Vagina (tissue), 2 donors: ENCODE data around the gene SCGB2A2. TPM values are rescaled to one million over a fixed set of nuclear protein-coding genes. Genes with fewer than 3 reads are reported as not detected.

Source experiments
- DNase-seq, 2 donors: peaks; one replicate each; pipeline ENCODE4 v3.0.0-alpha.2; 2017; ENCODE audit errors: extremely low spot score in 2 of 2
- H3K27ac ChIP-seq: fragments of 200-600 bp; sonication (generic); one replicate; pipeline ENCODE4 v1.5.1; 2019
- H3K27me3 ChIP-seq: fragments of 200-600 bp; sonication (generic); one replicate; pipeline ENCODE4 v1.5.1; 2019
- H3K36me3 ChIP-seq, 2 donors: fragments of 200-600 bp; sonication (generic); one replicate each; pipeline ENCODE4 v1.5.1; 2017 to 2019
- H3K4me1 ChIP-seq: fragments of 200-600 bp; sonication (generic); one replicate; pipeline ENCODE4 v1.5.1; 2019
- H3K4me3 ChIP-seq, 2 donors: fragments of 200-600 bp; sonication (generic); 1 replicate in 1 of 2; 2 replicates in 1 of 2; pipeline ENCODE4 v1.5.1; 2016 to 2019
- H3K9me3 ChIP-seq: fragments of 200-600 bp; sonication (generic); one replicate; pipeline ENCODE4 v1.5.1; 2019
- POLR2A ChIP-seq, 2 donors: fragments of 450-650 bp; IDR thresholded peaks; one replicate each; pipeline ENCODE4 v1.6.1; 2017; ENCODE audit warnings: antibody characterized with exemption in 2 of 2, mild to moderate bottlenecking in 2 of 2, moderate library complexity in 2 of 2
- POLR2AphosphoS5 ChIP-seq, 2 donors: sonication (generic); formaldehyde crosslinking; IDR thresholded peaks; one replicate each; pipeline ENCODE4 v1.9.0; 2017; ENCODE audit warnings: antibody characterized with exemption in 2 of 2, mild to moderate bottlenecking in 2 of 2, low read depth in 1 of 2; ENCODE audit not compliant: insufficient read depth in 1 of 2
- intact Hi-C: fragments of 100-400 bp; cut with DNase I; formaldehyde crosslinking; loops from one replicate; pipeline ENCODE4 v1.15.1; 2023
- total RNA-seq: library from RNA; depleted of rRNA; stranded (reverse); fragments of >200 nt; gene quantifications from one replicate; pipeline ENCODE4 v1.2.3, GENCODE V29; 2016
- TF ChIP-seq, protein P1 (sequence below), 3 experiments: fragments of 450-650 bp in 2 of 3; fragments of 200-600 bp in 1 of 3; sonication (generic) in 1 of 3; IDR thresholded peaks; one replicate each; pipeline ENCODE4 v1.5.1; 2017 to 2019; ENCODE audit warnings: antibody characterized with exemption in 3 of 3, mild to moderate bottlenecking in 2 of 3, moderate library complexity in 2 of 3

SCGB2A2 gene
- total RNA-seq, 1 donor from 2014 or later, result not detected

DNA sequence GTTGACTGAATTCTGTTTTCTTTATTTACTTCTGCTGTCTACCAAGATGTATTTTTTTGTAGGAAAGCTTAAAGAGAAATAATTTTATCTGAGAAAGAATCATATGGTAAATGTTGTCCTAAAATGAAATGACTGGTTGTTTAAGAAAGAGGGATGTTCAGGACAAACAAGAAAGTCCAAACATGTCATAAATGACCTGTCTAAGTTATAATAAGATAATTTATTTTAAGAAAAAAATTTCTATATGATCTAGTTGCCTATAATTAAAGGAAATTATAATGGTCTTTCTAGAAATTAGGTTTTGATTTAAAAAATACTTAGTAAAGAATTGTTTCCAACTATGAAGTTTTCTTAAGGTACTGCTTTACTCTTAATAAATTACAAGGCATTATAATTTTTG lies 10.5 kb downstream of the SCGB2A2 start:
- Histone ChIP-seq H3K36me3 (no peaks in the 10 kb centered on the region), H3K9me3 (no peaks in the 10 kb centered on the region), H3K27ac (no peak overlapping the region), H3K4me1 (no peaks in the 10 kb centered on the region), H3K4me3 (no peak overlapping the region), H3K27me3 (no peaks in the 10 kb centered on the region)
- TF ChIP-seq POLR2A (IDR thresholded peaks at IDR 0.05) (no peak), POLR2AphosphoS5 (IDR thresholded peaks at IDR 0.05; ENCODE audit: insufficient read depth in 1 of 2, low read depth in 1 of 2) (no peak)
- TF ChIP-seq, protein P1, sequence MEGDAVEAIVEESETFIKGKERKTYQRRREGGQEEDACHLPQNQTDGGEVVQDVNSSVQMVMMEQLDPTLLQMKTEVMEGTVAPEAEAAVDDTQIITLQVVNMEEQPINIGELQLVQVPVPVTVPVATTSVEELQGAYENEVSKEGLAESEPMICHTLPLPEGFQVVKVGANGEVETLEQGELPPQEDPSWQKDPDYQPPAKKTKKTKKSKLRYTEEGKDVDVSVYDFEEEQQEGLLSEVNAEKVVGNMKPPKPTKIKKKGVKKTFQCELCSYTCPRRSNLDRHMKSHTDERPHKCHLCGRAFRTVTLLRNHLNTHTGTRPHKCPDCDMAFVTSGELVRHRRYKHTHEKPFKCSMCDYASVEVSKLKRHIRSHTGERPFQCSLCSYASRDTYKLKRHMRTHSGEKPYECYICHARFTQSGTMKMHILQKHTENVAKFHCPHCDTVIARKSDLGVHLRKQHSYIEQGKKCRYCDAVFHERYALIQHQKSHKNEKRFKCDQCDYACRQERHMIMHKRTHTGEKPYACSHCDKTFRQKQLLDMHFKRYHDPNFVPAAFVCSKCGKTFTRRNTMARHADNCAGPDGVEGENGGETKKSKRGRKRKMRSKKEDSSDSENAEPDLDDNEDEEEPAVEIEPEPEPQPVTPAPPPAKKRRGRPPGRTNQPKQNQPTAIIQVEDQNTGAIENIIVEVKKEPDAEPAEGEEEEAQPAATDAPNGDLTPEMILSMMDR (IDR thresholded peaks at IDR 0.05), result no peak
- intact Hi-C loops, result no loop called here
- no peak for DNase-seq

DNA sequence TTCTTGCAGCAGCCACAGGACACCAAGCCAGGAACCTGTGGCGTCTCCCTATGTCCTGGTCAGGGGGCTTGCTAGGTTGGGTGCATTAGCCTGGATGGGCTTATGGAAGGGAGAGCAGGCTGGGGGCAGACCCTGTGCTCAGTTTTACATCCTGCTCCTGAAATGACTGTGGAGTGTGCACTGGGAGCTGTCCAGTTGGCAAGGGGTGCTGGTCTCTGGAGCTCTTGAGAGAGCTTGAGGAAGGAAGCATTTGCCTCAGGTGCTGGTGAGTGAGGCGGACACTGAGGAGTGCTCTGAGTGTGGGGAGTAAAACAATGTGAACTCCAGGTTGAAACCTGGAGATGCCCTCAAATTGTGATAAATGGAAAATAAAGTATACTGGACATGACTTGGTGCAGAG lies 25.5 kb downstream of the SCGB2A2 start:
- Histone ChIP-seq H3K36me3 (no peaks in the 10 kb centered on the region), H3K27ac (no peak overlapping the region), H3K9me3 (no peaks in the 10 kb centered on the region), H3K4me3 (no peak overlapping the region), H3K27me3 (no peaks in the 10 kb centered on the region), H3K4me1 (no peaks in the 10 kb centered on the region)
- TF ChIP-seq POLR2A (IDR thresholded peaks at IDR 0.05), result no peak
- TF ChIP-seq POLR2AphosphoS5 (IDR thresholded peaks at IDR 0.05; ENCODE audit: insufficient read depth in 1 of 2, low read depth in 1 of 2), result no peak
- TF ChIP-seq, protein P1 (IDR thresholded peaks at IDR 0.05), result no peak
- no peak for DNase-seq
- intact Hi-C loops, result no loop called here

DNA sequence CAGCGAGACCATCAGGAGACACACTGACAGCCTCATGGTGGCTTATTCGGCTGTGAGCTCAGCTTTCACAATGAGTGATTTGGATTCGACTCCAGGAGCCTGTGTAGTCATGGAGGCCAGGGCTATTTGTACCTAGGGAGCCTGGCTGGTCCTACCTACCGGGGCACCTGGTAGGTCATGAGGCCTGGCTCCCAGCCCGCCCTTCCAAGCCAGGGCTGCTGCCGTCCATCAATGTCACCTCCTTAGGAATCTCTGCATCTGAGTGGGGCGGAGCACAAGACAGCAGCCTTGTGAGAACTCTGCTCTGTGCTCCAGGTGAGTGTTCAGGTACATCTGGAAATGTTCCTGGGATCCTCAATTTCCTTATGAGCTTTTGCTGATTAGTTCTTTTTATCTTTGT lies 29.0 kb downstream of the SCGB2A2 start, which contains the start of gene SCGB1D4:
SCGB1D4 (minus strand) TSS at position 101 of the 400 bp plus-strand sequence; CDS start at position 36, 65 bp downstream.
- TF ChIP-seq POLR2AphosphoS5 (IDR thresholded peaks at IDR 0.05; ENCODE audit: insufficient read depth in 1 of 2, low read depth in 1 of 2) (no peak), POLR2A (IDR thresholded peaks at IDR 0.05) (no peak)
- TF ChIP-seq, protein P1 (IDR thresholded peaks at IDR 0.05), result no peak
- Histone ChIP-seq H3K4me1 (no peaks in the 10 kb centered on the region), H3K9me3 (no peaks in the 10 kb centered on the region), H3K36me3 (no peaks in the 10 kb centered on the region), H3K27me3 (no peaks in the 10 kb centered on the region), H3K4me3 (no peak within 1 kb of the TSS), H3K27ac (no peak within 1 kb of the TSS)
- intact Hi-C loops, result no loop called here
- peak in 1 of 2 donors; percentile 67 for DNase-seq

DNA sequence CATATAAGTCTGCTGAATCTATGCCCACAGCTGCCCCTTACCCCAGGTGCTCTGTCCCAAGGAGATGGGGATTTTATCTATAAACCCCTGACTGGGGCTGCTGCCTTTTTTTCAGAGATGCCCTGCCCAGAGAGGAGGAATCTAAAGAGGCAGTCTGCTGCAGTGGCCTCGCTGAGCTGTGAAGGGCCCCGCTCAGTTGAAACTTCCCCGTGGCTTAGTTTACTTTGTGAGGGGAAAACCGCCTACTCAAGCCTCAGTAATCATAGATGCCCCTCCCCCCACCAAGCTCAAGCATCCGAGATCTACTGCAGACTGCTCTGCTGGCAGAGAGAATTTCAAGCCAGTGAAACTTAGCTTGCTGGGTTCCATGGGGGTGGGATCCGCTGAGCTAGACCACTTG lies 36.3 kb downstream of the SCGB2A2 start:
- Histone ChIP-seq H3K36me3 (no peaks in the 10 kb centered on the region), H3K4me1 (no peaks in the 10 kb centered on the region), H3K4me3 (no peak overlapping the region), H3K27ac (no peak overlapping the region), H3K9me3 (no peaks in the 10 kb centered on the region), H3K27me3 (no peaks in the 10 kb centered on the region)
- TF ChIP-seq POLR2A (IDR thresholded peaks at IDR 0.05) (no peak), POLR2AphosphoS5 (IDR thresholded peaks at IDR 0.05; ENCODE audit: insufficient read depth in 1 of 2, low read depth in 1 of 2) (no peak)
- TF ChIP-seq, protein P1 (IDR thresholded peaks at IDR 0.05), result no peak
- DNase-seq, result peak in 1 of 2 donors; percentile 54
- intact Hi-C loops, result no loop called here

DNA sequence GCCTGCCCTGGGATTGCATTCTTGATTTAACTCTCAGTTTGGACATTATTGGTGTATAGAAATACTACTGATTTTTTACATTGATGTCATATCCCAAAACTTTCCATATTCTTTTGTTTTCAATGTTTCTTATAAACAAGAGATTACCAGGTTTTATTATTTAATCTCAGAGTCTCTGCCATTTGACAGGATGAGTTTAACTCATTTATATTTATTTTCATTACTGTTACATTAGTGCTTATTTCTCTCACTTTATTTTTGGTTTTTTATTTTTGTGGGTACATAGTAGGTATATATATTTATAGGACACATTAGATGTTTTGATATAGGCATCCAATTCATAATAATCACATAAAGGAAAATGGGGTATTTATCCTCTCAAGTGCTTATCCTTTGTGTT lies 38.0 kb downstream of the SCGB2A2 start:
- H3K36me3 ChIP-seq, result no peaks in the 10 kb centered on the region
- DNase-seq, result no peak
- no peaks in the 10 kb centered on the region for H3K27me3 ChIP-seq
- intact Hi-C loops, result no loop called here
- TF ChIP-seq POLR2AphosphoS5 (IDR thresholded peaks at IDR 0.05; ENCODE audit: insufficient read depth in 1 of 2, low read depth in 1 of 2) (no peak), POLR2A (IDR thresholded peaks at IDR 0.05) (no peak)
- TF ChIP-seq, protein P1 (IDR thresholded peaks at IDR 0.05), result no peak
- no peaks in the 10 kb centered on the region for H3K9me3 ChIP-seq
- H3K4me3 ChIP-seq, result no peak overlapping the region
- H3K4me1 ChIP-seq, result no peaks in the 10 kb centered on the region
- no peak overlapping the region for H3K27ac ChIP-seq
